Breast epithelium (tissue), 3 donors: ENCODE results near the gene DDX25.

Experiments used
- CTCF ChIP-seq, 3 donors: fragments of 450-650 bp; IDR thresholded peaks; one replicate each; pipeline ENCODE4 v1.5.1; 2016 to 2017; ENCODE audit warnings: antibody characterized with exemption in 3 of 3, mild to moderate bottlenecking in 3 of 3, moderate library complexity in 3 of 3
- POLR2A ChIP-seq: fragments of 450-650 bp; IDR thresholded peaks from one replicate; pipeline ENCODE4 v1.6.1; 2016; ENCODE audit warnings: antibody characterized with exemption, mild to moderate bottlenecking, moderate library complexity
- POLR2AphosphoS5 ChIP-seq, 3 donors: sonication (generic); formaldehyde crosslinking; IDR thresholded peaks; one replicate each; pipeline ENCODE4 v1.6.1; 2017; ENCODE audit warnings: antibody characterized with exemption in 3 of 3

- TF ChIP-seq CTCF (IDR thresholded peaks at IDR 0.05) = no peak
- TF ChIP-seq POLR2A = no peak
- TF ChIP-seq POLR2AphosphoS5 (IDR thresholded peaks at IDR 0.05) = no peak
These were observed 12.5 kb downstream of the DDX25 start for GRCh38 chr11:125916683-125917347.
